PC-9 (cell line): ENCODE measurements around the gene NRG2.

Experiments
- EZH2 ChIP-seq: fragments of 200-600 bp; sonication (generic); IDR thresholded peaks from 2 replicates; pipeline ENCODE4 v1.8.0; 2017; ENCODE audit warnings: antibody characterized with exemption, low read depth
- TF ChIP-seq, protein P1 (sequence below): fragments of 200-600 bp; sonication (generic); conservative IDR thresholded peaks from 2 replicates; pipeline ENCODE4 v1.6.1; 2017; ENCODE audit warnings: mixed run types, antibody characterized with exemption, mild to moderate bottlenecking, moderate library complexity

DNA sequence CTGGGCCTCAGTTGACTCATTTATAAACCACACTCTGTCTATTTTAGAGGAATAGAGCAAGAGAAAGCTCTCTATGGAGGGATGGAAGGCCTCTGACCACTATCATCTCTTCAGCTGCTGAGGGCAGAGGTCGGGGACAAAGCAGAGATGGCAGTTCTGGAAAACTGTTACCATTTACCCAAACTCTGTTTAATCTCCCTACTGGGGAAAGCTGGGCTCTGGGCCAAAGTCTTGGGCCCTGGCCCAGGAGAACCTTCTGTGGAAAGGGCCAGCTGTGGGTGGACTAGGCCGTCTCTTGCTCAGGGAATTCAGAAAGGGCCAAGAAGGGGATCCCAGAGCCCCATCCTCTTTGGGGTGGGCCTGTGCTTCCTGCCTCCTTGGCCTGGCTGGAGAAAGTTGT is 147.5 kb downstream of the NRG2 start:
- TF ChIP-seq, protein P1, sequence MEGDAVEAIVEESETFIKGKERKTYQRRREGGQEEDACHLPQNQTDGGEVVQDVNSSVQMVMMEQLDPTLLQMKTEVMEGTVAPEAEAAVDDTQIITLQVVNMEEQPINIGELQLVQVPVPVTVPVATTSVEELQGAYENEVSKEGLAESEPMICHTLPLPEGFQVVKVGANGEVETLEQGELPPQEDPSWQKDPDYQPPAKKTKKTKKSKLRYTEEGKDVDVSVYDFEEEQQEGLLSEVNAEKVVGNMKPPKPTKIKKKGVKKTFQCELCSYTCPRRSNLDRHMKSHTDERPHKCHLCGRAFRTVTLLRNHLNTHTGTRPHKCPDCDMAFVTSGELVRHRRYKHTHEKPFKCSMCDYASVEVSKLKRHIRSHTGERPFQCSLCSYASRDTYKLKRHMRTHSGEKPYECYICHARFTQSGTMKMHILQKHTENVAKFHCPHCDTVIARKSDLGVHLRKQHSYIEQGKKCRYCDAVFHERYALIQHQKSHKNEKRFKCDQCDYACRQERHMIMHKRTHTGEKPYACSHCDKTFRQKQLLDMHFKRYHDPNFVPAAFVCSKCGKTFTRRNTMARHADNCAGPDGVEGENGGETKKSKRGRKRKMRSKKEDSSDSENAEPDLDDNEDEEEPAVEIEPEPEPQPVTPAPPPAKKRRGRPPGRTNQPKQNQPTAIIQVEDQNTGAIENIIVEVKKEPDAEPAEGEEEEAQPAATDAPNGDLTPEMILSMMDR = no peak
- TF ChIP-seq EZH2 = no peak
